ENCODE measurements around the gene DPAGT1. TPM values are rescaled to one million over a fixed set of nuclear protein-coding genes. Genes with fewer than 3 reads are reported as not detected.

Gene DPAGT1
- total and polyA plus RNA-seq, 2 experiments from 2014 or later: 37.2 to 52.6 TPM

GRCh38 chr11:119067371-119068222, 34.1 kb downstream of the DPAGT1 start, which contains the start of gene VPS11:
Gene VPS11, plus strand, starts transcription at chr11:119067818. Its CDS starts 6 bp downstream, at chr11:119067824.
- DNase-seq (ENCODE audit: low spot score) (peak; percentile 99), ATAC-seq (peak; percentile 98)
- Mint-ChIP-seq H3K27me3 (ENCODE audit: insufficient read depth, low read depth, poor library complexity) (peaks cover 8% of the 10 kb centered on the region), H3K36me3 (ENCODE audit: low read depth) (peaks cover 19% of the 10 kb centered on the region), H3K27ac (peak within 1 kb of the TSS; percentile 89), H3K4me1 (peaks cover 6% of the 10 kb centered on the region; the same call in 2 of the 3 replicates), H3K9me3 (no peaks in the 10 kb centered on the region), H3K4me3 (peak within 1 kb of the TSS; percentile 99)
- peak within 1 kb of the TSS; percentile 94 for H3K4me3 ChIP-seq
- H3K9me2 ChIP-seq (ENCODE audit: insufficient read depth): no peaks in the 10 kb centered on the region
- H4K20me1 ChIP-seq (replicated peaks; ENCODE audit: insufficient read depth): 0 out of 2 replicates have a peak, but pooled peaks cover 6% of the 10 kb centered on the region
- peaks cover 17% of the 10 kb centered on the region for H3K79me2 ChIP-seq (replicated peaks; ENCODE audit: insufficient read depth)
- H3K4me2 ChIP-seq: peak within 1 kb of the TSS; percentile 88
- TF ChIP-seq POLR2AphosphoS5 (IDR thresholded peaks at IDR 0.05; ENCODE audit: low read depth) (peak; percentile 69), JUNB (IDR thresholded peaks at IDR 0.05; ENCODE audit: unreplicated experiment) (no peak), CREB1 (CRISPR knock-in tag; IDR thresholded peaks at IDR 0.05; ENCODE audit: low read depth) (no peak), ETS1 (IDR thresholded peaks at IDR 0.05) (peak; percentile 58)
- H3K36me3 ChIP-seq (ENCODE audit: insufficient read depth): peaks cover 12% of the 10 kb centered on the region; the same call in 1 of the 2 replicates
- peak within 1 kb of the TSS; percentile 91 for H3K27ac ChIP-seq (ENCODE audit: low read depth)
- peaks cover 7% of the 10 kb centered on the region; the same call in 1 of the 2 replicates for H3F3A ChIP-seq (replicated peaks; ENCODE audit: low read depth)
- no peaks in the 10 kb centered on the region for H3K27me3 ChIP-seq (ENCODE audit: insufficient read depth)
- H3K4me1 ChIP-seq (ENCODE audit: insufficient read depth): no peaks in the 10 kb centered on the region
- H2AFZ ChIP-seq: peak within 1 kb of the TSS; percentile 97

DNA sequence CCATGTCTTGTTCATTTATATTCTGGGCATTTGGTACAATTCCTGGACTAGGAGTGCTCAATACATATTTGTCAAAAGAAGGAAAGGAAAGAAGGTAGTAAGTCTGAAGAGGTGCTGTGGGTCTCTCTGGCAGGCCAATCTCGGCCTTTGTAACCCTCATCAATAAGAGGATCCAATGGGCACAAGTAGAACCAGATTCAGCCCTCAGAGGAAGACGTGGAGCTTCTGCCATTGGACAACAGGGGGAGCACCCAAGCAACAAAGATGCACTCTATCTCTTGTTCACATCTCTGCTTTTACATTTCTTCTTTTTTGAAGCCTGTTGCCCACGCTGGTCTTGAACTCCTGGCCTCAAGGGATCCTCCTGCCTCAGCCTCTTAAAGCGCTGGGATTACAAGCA, 36.3 kb downstream of the DPAGT1 start:
- peaks cover 5% of the 10 kb centered on the region; the same call in 1 of the 2 replicates for H3K36me3 ChIP-seq (ENCODE audit: insufficient read depth)
- peaks cover 5% of the 10 kb centered on the region for H3K36me3 Mint-ChIP-seq (ENCODE audit: low read depth)
- no peak overlapping the region for H2AFZ ChIP-seq
- peaks cover 6% of the 10 kb centered on the region; the same call in 2 of the 3 replicates for H3K4me1 Mint-ChIP-seq
- H3K27me3 ChIP-seq (ENCODE audit: insufficient read depth): no peaks in the 10 kb centered on the region
- no peak overlapping the region for H3K4me3 Mint-ChIP-seq
- no peak overlapping the region for H3K27ac ChIP-seq (ENCODE audit: low read depth)
- no peak overlapping the region for H3K4me2 ChIP-seq
- peaks cover 17% of the 10 kb centered on the region for H3K79me2 ChIP-seq (replicated peaks; ENCODE audit: insufficient read depth)
- peaks cover 8% of the 10 kb centered on the region for H3K27me3 Mint-ChIP-seq (ENCODE audit: insufficient read depth, low read depth, poor library complexity)
- ATAC-seq (peak; percentile 59), DNase-seq (ENCODE audit: low spot score) (peak; percentile 71)
- H3K27ac Mint-ChIP-seq: no peak overlapping the region
- no peaks in the 10 kb centered on the region for H3K9me3 Mint-ChIP-seq
- peaks cover 7% of the 10 kb centered on the region; the same call in 1 of the 2 replicates for H3F3A ChIP-seq (replicated peaks; ENCODE audit: low read depth)
- no peak for TF ChIP-seq POLR2AphosphoS5 (IDR thresholded peaks at IDR 0.05; ENCODE audit: low read depth)
- TF ChIP-seq, protein P1, sequence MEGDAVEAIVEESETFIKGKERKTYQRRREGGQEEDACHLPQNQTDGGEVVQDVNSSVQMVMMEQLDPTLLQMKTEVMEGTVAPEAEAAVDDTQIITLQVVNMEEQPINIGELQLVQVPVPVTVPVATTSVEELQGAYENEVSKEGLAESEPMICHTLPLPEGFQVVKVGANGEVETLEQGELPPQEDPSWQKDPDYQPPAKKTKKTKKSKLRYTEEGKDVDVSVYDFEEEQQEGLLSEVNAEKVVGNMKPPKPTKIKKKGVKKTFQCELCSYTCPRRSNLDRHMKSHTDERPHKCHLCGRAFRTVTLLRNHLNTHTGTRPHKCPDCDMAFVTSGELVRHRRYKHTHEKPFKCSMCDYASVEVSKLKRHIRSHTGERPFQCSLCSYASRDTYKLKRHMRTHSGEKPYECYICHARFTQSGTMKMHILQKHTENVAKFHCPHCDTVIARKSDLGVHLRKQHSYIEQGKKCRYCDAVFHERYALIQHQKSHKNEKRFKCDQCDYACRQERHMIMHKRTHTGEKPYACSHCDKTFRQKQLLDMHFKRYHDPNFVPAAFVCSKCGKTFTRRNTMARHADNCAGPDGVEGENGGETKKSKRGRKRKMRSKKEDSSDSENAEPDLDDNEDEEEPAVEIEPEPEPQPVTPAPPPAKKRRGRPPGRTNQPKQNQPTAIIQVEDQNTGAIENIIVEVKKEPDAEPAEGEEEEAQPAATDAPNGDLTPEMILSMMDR (conservative IDR thresholded peaks at IDR 0.05; ENCODE audit: low read depth in 2 of 2): peak; percentile 56 to 71
- 0 out of 2 replicates have a peak, but pooled peaks cover 6% of the 10 kb centered on the region for H4K20me1 ChIP-seq (replicated peaks; ENCODE audit: insufficient read depth)
- H3K4me1 ChIP-seq (ENCODE audit: insufficient read depth): no peaks in the 10 kb centered on the region
- no peak overlapping the region for H3K4me3 ChIP-seq
- 0 out of 2 replicates have a peak, but pooled peaks cover under 1% of the 10 kb centered on the region for H3K9me2 ChIP-seq (ENCODE audit: insufficient read depth)

Measured in GM23338 (cell line).